ENCODE measurements around the gene NOC2L. TPM values are rescaled to one million over a fixed set of nuclear protein-coding genes. Genes with fewer than 3 reads are reported as not detected.
A peak's percentile ranks its signal among the peaks of the same experiment; 100 is the strongest.

The NOC2L gene
- total and polyA plus RNA-seq, 2 donors (not counting 3 experiments of a cell fraction or from before 2014, with no cell fraction given) = 55.3 to 87.9 TPM

DNA sequence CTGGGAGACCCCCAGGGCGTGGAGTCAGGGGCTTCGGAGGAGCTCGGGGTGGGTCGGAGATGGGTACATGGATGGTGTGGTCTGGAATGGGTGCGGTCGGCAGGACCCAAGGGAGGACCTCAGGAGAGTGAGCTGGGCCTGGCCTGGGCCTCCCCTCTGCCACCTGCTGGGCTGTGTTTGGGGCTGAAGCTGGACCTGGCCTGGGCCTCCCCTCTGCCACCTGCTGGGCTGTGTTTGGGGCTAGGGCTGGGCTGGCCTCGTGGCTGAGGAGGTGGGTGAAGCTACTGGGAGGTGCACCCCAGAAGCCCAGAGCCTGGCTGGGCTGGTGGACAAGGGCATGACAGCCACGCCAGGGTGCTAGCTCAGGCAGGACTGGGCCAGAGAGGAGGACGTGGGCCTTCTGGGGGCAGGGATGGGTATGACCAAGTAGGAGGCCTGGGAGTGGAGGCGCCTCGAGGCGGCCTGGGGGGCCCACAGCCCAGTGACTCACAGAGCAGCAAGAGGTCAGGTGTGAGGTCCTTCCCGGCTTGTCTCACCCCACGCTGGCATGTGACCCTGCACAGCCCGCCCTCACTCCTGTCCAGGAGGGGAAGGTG, 20.9 kb downstream of the NOC2L start:
- CTCF ChIA-PET = interaction anchor here (0.5 to 3.0 kb wide), 8 partner anchors 9 to 583 kb away, joined by 3 to 13 read pairs (median 4); partner anchors contain the start of gene SAMD11
- dilution Hi-C loops (cut with MboI; ENCODE audit: extremely low pct_ligation_motif_present, low sequenced_read_pairs) = no loop called here
- no TSS peak for BruUV-seq (replicated peaks)
- H3K27ac ChIP-seq (ENCODE audit: insufficient read depth, low read depth, low read length) = no peak overlapping the region
- H3K79me2 ChIP-seq (ENCODE audit: control insufficient read depth, insufficient read depth, low read length) = no peaks in the 10 kb centered on the region
- no peaks in the 10 kb centered on the region for H4K20me1 ChIP-seq (replicated peaks; ENCODE audit: control insufficient read depth, extremely low read depth, insufficient read depth, low read length)
- H3K4me1 ChIP-seq (ENCODE audit: control insufficient read depth, extremely low read depth, insufficient read depth, low read length) = peaks cover 12% of the 10 kb centered on the region
- peaks cover 21 to 41% of the 10 kb centered on the region in 2 experiments for H3K27me3 ChIP-seq (ENCODE audit: control insufficient read depth in 2 of 2, insufficient read depth in 2 of 2, low read length in 2 of 2)
- H3K4me3 ChIP-seq (replicated peaks in 1 of 3; ENCODE audit: insufficient read depth in 1 of 3, low read depth in 1 of 3, low read length in 3 of 3) = no peak overlapping the region
- intact Hi-C loops (cut with micrococcal nuclease) = loop anchor here (1.0 kb wide), 1 partner anchor 34 kb away; no protein-coding TSS in a partner anchor
- no peak for DNase-seq (ENCODE audit: low read depth, low spot score)
- H3K36me3 ChIP-seq (ENCODE audit: control insufficient read depth in 2 of 2, extremely low read depth in 1 of 2, insufficient read depth in 2 of 2, low read length in 2 of 2) = no peaks in the 10 kb centered on the region
- no peak overlapping the region for H2AFZ ChIP-seq (ENCODE audit: low read depth, low read length)
- no peak for FAIRE-seq
- H3K4me2 ChIP-seq (ENCODE audit: insufficient read depth, low read length) = no peak overlapping the region
- no peaks in the 10 kb centered on the region for H3K9me1 ChIP-seq (replicated peaks; ENCODE audit: control insufficient read depth, extremely low read depth, insufficient read depth, low read length)
- TF ChIP-seq POLR2A (IDR thresholded peaks at IDR 0.05; ENCODE audit: low read depth, low read length) = no peak
- no peak for TF ChIP-seq POLR2AphosphoS5 (IDR thresholded peaks at IDR 0.05; ENCODE audit: insufficient read depth, low read depth, low read length)
- TF ChIP-seq, protein P1, sequence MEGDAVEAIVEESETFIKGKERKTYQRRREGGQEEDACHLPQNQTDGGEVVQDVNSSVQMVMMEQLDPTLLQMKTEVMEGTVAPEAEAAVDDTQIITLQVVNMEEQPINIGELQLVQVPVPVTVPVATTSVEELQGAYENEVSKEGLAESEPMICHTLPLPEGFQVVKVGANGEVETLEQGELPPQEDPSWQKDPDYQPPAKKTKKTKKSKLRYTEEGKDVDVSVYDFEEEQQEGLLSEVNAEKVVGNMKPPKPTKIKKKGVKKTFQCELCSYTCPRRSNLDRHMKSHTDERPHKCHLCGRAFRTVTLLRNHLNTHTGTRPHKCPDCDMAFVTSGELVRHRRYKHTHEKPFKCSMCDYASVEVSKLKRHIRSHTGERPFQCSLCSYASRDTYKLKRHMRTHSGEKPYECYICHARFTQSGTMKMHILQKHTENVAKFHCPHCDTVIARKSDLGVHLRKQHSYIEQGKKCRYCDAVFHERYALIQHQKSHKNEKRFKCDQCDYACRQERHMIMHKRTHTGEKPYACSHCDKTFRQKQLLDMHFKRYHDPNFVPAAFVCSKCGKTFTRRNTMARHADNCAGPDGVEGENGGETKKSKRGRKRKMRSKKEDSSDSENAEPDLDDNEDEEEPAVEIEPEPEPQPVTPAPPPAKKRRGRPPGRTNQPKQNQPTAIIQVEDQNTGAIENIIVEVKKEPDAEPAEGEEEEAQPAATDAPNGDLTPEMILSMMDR (IDR thresholded peaks at IDR 0.05; ENCODE audit: extremely low read depth in 1 of 2, insufficient read depth in 1 of 2, low read depth in 1 of 2, low read length in 2 of 2) = peak; percentile 28 to 57
- no peak overlapping the region for H3K9ac ChIP-seq (replicated peaks; ENCODE audit: extremely low read depth, insufficient read depth, low read length)
- H3K9me3 ChIP-seq (replicated peaks; ENCODE audit: control insufficient read depth, insufficient read depth, low read length) = no peaks in the 10 kb centered on the region
- POLR2A ChIA-PET = no interaction called here

GRCh38 chr1:937521-937920, 21.5 kb downstream of the NOC2L start:
- Histone ChIP-seq H3K4me2 (ENCODE audit: insufficient read depth, low read length) (no peak overlapping the region), H2AFZ (ENCODE audit: low read depth, low read length) (no peak overlapping the region), H3K27ac (ENCODE audit: insufficient read depth, low read depth, low read length) (no peak overlapping the region), H3K36me3 (ENCODE audit: control insufficient read depth in 2 of 2, extremely low read depth in 1 of 2, insufficient read depth in 2 of 2, low read length in 2 of 2) (no peaks in the 10 kb centered on the region), H3K9ac (replicated peaks; ENCODE audit: extremely low read depth, insufficient read depth, low read length) (no peak overlapping the region), H3K9me3 (replicated peaks; ENCODE audit: control insufficient read depth, insufficient read depth, low read length) (no peaks in the 10 kb centered on the region), H3K79me2 (ENCODE audit: control insufficient read depth, insufficient read depth, low read length) (no peaks in the 10 kb centered on the region), H3K27me3 (ENCODE audit: control insufficient read depth in 2 of 2, insufficient read depth in 2 of 2, low read length in 2 of 2) (peaks cover 19 to 34% of the 10 kb centered on the region in 2 experiments), H3K9me1 (replicated peaks; ENCODE audit: control insufficient read depth, extremely low read depth, insufficient read depth, low read length) (no peaks in the 10 kb centered on the region), H3K4me1 (ENCODE audit: control insufficient read depth, extremely low read depth, insufficient read depth, low read length) (peaks cover 12% of the 10 kb centered on the region), H4K20me1 (replicated peaks; ENCODE audit: control insufficient read depth, extremely low read depth, insufficient read depth, low read length) (no peaks in the 10 kb centered on the region), H3K4me3 (replicated peaks in 1 of 3; ENCODE audit: insufficient read depth in 1 of 3, low read depth in 1 of 3, low read length in 3 of 3) (no peak overlapping the region)
- intact Hi-C loops (cut with micrococcal nuclease) (no loop called here), dilution Hi-C loops (cut with MboI; ENCODE audit: extremely low pct_ligation_motif_present, low sequenced_read_pairs) (no loop called here)
- FAIRE-seq (no peak), DNase-seq (ENCODE audit: low read depth, low spot score) (no peak)
- BruUV-seq (replicated peaks) = no TSS peak
- TF ChIP-seq JUN (IDR thresholded peaks at IDR 0.05; ENCODE audit: borderline replicate concordance, insufficient read depth, insufficient read length, low read depth) (no peak), MYC (IDR thresholded peaks at IDR 0.05; ENCODE audit: low read depth, low read length) (no peak), POLR2AphosphoS5 (IDR thresholded peaks at IDR 0.05; ENCODE audit: insufficient read depth, low read depth, low read length) (no peak), EZH2 (IDR thresholded peaks at IDR 0.05; ENCODE audit: borderline replicate concordance, low read depth, low read length, severe bottlenecking) (no peak), GATA2 (IDR thresholded peaks at IDR 0.05; ENCODE audit: insufficient read depth, insufficient read length, low read depth, low read length) (no peak), FOS (IDR thresholded peaks at IDR 0.05; ENCODE audit: borderline replicate concordance, insufficient read depth, low read length) (no peak), POLR2A (IDR thresholded peaks at IDR 0.05; ENCODE audit: low read depth, low read length) (no peak)
- TF ChIP-seq, protein P2, sequence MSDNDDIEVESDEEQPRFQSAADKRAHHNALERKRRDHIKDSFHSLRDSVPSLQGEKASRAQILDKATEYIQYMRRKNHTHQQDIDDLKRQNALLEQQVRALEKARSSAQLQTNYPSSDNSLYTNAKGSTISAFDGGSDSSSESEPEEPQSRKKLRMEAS (IDR thresholded peaks at IDR 0.05; ENCODE audit: insufficient read depth, insufficient read length) = no peak
- TF ChIP-seq, protein P1 (IDR thresholded peaks at IDR 0.05; ENCODE audit: extremely low read depth in 1 of 2, insufficient read depth in 1 of 2, low read depth in 1 of 2, low read length in 2 of 2) = no peak
- CTCF ChIA-PET = interaction anchor here (1.0 to 3.0 kb wide), 4 partner anchors 8 to 33 kb away, joined by 4 to 13 read pairs (median 8); partner anchors contain the start of gene SAMD11
- POLR2A ChIA-PET = no interaction called here

Measured in endothelial cell of umbilical vein (primary cell).